GM19099 (cell line): ENCODE data around the gene TBC1D23.

Experiments used
- POLR2A ChIP-seq: IDR thresholded peaks from 3 replicates; pipeline ENCODE4 v1.6.1; 2011; ENCODE audit warnings: low read depth; ENCODE audit not compliant: insufficient read length; ENCODE audit errors: extremely low read depth

TBC1D23 gene

GRCh38 chr3:100361897-100362296 lies 101.1 kb downstream of the TBC1D23 start:
- TF ChIP-seq POLR2A = no peak

GRCh38 chr3:100364421-100364820 lies 103.6 kb downstream of the TBC1D23 start:
- TF ChIP-seq POLR2A = no peak

DNA sequence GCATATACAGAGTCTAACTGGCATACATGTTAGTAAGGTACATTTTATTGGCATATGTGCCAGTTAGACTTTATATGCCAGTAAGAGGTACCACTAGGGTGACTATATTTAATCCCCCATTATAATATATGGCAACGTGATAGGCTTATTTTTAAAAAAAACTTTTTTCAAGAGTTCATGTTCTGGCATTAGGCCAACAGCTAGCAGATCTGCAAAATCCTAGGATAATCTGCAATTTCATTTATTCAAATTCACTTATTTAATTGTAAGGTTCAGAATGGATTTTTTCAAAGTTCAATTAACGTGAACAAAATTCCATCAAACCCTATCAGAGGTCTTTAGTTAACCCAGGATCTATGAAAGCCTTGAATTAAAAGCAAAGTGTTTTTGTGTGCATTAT lies 105.6 kb downstream of the TBC1D23 start:
- TF ChIP-seq POLR2A = no peak

DNA sequence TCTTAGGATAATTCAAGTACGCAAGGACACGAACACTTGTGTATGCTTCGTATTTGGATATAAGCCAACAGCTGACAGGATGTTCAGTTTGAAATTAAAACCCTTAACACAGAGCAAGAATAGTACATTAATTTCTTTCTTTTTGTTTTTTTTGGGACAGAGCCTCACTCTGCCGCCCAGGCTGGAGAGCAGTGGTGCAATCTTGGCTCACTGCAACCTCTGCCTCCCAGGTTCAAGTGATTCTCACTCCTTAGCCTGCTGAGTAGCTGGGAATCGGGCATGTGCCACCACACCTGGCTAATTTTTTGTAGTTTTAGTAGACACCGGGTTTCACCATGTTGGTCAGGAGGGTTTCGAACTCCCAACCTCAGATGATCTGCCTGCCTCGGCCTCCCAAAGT lies 107.6 kb downstream of the TBC1D23 start:
- TF ChIP-seq POLR2A = no peak

DNA sequence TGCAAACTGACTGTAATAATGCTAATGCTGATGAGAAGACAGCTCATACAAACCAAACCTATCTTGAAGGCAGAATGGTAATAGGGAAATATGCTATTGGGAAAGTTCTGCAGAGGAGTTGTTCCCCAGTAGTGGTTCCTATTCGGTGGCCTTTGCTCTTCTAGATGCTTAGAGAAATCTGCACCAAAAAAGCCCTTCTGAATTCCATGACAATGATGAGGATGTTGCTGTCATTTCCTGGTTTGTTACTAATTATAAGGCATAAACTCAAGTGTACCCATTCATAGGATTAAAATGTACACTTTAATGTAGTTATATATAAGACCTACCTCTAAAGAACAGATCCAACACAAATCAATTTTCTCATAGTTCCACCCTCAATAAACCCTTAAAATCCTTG lies 110.0 kb downstream of the TBC1D23 start:
- no peak for TF ChIP-seq POLR2A

DNA sequence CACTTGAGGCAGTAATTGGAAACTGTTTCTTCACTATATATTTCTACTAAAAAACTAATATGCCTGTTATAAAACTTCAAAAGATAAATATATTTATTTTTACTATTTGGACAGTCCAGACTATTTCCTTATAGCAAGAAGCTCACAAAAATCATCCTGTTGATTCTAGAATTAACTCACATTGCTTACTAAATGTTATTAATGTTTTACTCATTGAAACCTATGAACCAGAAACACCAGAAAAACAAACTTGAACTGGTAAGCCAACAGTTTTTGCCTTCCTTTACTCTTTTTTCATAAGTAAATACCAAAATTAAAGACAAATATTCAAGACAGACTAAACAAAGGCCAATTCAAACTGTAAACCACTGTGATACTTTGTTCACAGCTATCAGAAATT lies 113.7 kb downstream of the TBC1D23 start:
- no peak for TF ChIP-seq POLR2A
